Measurements from ENCODE around the gene ESRRB.

Gene ESRRB
- total RNA-seq: 0 to 0.43 (median 0.16) reads per million in 18 experiments

DNA sequence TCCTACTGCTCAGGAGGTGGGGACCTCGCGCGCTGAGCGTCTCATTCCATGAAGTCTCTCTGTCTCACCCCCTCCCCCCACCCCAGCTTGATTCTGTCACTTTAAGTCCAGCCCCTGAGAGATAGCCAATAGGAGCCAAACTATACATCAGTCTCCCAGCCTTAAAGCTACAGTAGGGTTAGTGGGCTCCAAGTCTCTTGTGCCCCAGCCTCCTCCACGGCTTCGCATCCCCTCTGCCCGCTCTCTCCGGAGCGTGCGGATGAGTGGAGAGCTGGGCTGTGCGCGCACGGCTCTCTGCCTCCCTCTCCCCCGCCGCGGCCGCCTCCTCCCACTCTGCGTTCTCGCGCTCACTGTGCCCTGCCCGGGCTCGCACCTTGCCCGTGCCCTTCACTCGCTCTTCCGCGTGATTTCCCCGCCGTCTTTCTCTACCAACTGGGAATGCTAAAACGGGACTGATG, at the start of gene ESRRB:
TSS of gene ESRRB (plus strand) at position 191 of the 458 bp plus-strand sequence. CDS start at position 456, 265 bp downstream.
- no peak for DNase-seq

DNA sequence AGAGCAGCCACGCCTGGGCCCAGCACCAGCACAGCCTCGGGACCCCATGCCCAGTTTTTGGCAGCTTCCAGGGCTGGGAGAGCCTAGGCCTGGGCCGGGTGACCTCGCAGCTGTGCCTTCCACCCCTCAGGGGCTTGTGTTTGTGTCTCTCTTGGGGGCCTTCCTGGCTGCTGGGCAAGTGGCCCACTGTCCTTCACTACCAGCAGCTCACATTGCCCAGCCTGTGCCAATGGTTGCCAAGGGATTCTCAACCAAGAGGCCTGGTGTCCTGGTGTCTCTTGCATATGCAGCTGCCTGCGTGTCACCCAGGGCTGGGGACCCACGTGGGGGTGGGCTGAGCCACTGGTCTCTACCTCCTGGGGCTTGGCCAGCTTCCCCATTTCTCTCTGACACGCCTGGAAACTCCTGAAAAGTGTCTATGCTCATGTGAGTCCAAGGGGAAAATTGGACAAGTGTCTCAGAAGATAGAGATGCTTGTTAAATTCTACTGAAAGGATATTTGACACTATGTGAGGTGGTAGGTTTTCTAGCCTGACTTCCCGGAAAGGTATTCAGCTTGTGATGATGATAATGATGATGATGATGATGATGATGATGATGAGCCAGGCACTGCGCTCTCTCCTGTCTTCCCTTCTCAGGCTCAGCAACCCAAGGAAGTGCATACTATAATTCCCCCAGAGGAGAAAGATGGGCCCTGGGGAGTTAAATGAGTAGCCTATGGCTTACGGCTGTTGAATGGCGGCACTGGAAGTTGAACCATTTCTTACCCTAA, 48.8 kb upstream of the ESRRB start:
- DNase-seq: no peak

GRCh38 chr14:76328457-76329137, 47.3 kb upstream of the ESRRB start:
- DNase-seq: no peak

- no peak for DNase-seq
Measured at GRCh38 chr14:76329154-76329928, 46.6 kb upstream of the ESRRB start.

GRCh38 chr14:76329951-76330350, 46.0 kb upstream of the ESRRB start:
- DNase-seq: no peak

DNA sequence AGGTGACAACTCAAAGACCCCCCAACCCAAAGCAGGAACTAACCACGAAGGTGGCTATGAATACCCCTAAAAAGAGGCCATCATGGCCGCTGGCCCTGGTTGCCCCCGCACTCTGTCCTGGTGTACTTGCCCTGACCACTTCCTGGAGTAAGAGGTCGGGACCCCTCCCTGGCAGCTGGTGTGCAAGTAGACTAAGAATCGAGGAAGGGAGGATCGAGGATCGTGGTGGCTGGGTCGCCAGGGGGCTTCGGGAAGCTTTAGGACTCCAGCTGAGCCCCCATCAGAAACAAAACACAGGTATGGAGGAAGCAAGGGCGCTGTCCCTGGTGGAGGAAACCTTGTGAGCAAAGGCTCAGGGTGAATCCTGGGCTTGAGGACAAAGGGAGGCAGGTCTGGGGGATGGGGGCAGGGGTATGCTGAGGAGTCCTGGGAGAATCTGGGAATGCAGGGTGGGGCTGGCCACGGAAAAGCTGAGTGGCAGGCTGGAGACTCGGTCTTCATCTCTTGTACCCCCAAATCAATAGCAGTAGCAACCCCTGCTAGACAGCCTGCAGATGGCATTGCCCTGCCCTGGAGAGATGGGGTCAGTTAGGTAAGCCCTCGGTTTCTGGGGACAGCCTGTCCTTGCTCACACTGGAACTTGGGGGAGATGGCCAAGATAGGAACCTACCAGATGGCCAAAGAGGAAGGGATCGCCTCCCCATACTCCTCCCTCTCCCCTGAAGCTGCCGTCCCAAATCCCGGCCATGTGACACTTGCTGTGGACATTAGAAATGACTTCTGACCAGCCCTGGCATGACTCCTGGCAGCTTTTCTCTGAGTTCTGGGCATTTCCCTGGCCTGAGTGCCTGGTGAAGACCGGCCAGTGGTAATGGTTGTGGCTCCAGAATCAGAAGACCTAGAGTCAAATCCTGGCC, 45.3 kb upstream of the ESRRB start:
- no peak for DNase-seq

DNA sequence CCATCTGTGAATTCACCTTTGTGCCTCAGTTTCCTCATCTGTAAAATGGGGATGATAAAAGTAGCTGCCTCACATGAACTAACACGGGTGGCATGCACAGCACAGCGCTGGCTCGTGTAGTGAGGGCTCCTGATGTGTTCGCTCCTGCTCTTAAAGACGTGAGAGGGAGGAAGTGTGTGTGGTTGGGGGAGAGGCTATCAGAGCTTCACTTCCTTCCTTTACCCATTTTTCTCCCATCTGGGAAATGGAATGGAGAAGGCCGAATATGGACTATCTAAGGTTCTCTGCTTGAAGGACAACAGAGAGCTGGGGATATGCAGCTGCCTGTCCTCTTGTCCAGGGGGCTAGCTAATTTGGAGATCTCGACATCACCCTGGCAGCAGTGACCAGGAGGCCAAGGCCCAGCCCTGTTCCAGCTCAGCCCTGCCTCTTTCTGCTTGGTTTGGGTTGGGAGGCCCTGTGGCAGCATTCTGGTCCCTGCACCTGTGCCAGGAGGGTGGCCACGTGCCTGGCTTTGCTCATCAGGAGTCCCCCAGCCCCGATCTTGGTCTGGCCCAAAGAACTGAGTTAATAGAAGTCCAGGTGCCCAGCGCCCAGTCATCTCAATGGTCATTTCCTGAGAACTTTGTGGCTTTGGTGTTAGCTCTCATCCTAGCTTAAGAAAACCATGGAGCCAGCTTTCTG, 44.5 kb upstream of the ESRRB start:
- DNase-seq: no peak

- DNase-seq: no peak
Measured at GRCh38 chr14:76333664-76334063, 42.3 kb upstream of the ESRRB start.

GRCh38 chr14:76334316-76334715, 41.6 kb upstream of the ESRRB start:
- no peak for DNase-seq

GRCh38 chr14:76336876-76337275, 39.1 kb upstream of the ESRRB start:
- DNase-seq: no peak

DNA sequence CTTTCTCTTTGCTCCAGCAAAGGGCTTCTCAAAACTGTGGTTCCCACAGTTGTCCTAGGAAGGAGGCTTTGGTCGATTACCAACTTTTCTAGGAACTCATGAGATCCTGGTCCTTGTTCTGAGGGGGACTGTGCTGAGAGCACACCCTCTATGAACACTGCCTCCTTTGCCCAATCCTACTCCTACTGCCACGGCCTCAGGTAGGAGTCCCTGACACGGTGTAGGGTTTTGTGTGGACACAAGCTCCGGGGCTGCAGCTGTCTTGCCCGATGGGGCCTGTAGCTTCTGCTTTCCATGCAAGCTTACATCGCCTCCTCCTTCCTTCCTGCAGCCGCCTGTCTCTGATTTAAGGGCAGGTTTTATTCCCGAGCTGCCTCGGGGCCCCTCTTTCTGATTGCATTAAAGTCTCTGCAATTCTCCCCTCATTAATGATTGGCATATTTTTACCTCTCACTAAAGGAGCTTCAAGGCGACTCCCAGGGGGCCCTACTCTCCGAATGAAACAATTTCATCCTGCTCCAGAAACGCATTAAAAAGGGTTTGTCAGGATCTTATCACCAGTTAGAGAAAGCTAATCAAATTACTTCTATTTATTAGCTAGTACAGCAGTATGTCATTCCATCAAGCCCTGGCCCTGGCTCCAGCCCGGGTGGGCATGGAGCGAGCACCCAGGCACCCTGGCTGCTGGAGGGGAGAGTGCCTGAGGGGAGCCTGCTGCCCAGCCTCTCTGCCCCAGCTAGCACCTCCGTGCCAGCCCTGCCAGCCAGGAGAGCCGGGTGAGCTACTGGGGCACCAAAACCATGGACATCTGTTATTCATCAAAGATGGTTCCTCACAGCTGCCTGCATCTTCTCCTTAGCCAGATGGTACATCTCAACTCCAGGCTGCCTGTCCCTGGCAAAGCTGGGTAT, 38.0 kb upstream of the ESRRB start:
- DNase-seq: no peak

GRCh38 chr14:76339728-76340615, 36.0 kb upstream of the ESRRB start:
- no peak for DNase-seq

- no peak for DNase-seq
Measured at GRCh38 chr14:76343386-76343785, 32.6 kb upstream of the ESRRB start.

GRCh38 chr14:76346391-76347160, 29.4 kb upstream of the ESRRB start:
- no peak for DNase-seq

- DNase-seq: no peak
Measured at GRCh38 chr14:76348898-76349297, 27.0 kb upstream of the ESRRB start.

DNA sequence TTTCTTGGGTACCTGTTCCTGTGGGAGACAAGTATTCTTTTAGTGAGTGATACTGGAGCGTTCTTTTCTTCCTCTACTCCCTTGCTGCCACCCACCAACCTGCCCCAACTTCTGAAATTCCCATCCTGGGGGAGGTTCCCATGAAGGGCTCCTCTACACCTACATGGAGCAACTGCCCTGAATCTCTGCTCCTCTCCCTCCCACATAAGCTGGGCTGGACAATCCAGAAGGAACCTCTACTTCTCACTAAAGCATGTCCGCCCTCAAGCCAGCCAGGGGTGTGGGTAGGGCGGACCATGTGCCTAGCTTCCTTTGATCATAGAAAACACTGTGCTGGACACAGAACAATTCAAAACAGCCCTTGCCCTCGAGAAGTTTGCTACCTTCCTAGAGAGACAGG, 25.9 kb upstream of the ESRRB start:
- peak in 1 of 2 donors; percentile 4 for DNase-seq

DNA sequence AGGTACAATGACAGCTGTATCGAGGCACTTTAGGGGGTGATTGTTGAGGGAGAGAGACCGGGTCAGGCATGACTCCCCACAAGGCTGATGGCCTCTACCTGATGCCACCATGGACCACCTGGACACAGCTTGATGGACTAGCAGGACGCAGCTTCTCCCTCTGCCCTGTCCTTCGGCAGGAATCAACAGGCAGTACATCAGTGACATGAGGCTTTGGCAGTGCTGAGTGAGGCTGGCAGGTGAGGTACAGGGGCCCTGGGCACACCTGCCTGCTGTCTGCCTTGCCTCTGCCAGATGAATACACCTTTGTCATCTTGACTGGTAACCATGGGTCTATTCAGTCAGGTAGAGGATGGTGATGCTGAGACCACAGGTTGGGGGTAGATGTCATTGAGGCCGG, 25.3 kb upstream of the ESRRB start:
- DNase-seq: no peak

DNA sequence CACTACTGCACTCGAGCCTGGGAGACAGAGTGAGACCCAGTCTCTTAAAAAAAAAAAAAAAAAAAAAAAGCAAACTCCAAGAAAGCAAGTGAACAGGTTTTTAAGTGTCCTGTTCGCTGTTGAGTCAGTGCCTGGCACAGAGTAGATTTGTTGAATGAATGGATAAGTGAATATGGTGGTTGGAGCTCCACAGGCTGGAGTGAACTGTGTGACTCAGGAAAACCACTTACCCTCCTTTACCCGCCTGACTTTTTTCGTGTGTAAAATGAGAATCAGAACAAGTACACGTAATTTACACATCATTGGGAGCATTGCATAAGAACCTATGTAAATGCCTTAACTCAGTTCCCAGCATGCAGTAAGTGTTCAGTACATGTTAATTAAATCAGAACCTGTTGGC, 24.0 kb upstream of the ESRRB start:
- no peak for DNase-seq
